Activated T-cell treated with anti-CD3 and anti-CD28 coated beads, Interleukin-2, amount 50 U/mL, for 4 hours (primary cell): ENCODE results near the gene DNAI2. TPM values are rescaled to one million over a fixed set of nuclear protein-coding genes. Genes with fewer than 3 reads are reported as not detected.
"Not testable (repeated sequence)": the region's sequence is repeated elsewhere in the genome, so short reads cannot be mapped to it uniquely, and the experiment has no call there.

Source experiments
- ATAC-seq, 2 donors: fragments of 200-7000 bp; cut with Tn5 transposase; one replicate each; pipeline ENCODE4 v1.10.0; 2021
- DNase-seq: peaks from one replicate; pipeline ENCODE4 v3.0.0-alpha.2; 2020
- H3K27me3 Mint-ChIP-seq: one replicate; pipeline ENCODE4 v1.8.0; 2021; ENCODE audit warnings: low read depth, mixed read lengths
- H3K36me3 Mint-ChIP-seq: one replicate; pipeline ENCODE4 v1.8.0; 2022; ENCODE audit warnings: mixed read lengths; ENCODE audit not compliant: insufficient read depth
- H3K4me1 Mint-ChIP-seq: one replicate; pipeline ENCODE4 v1.8.0; 2021; ENCODE audit warnings: low read depth, mixed read lengths
- H3K4me3 Mint-ChIP-seq: one replicate; pipeline ENCODE4 v1.8.0; 2021; ENCODE audit warnings: mild to moderate bottlenecking, moderate library complexity, mixed read lengths
- H3K9me3 Mint-ChIP-seq: one replicate; pipeline ENCODE4 v1.8.0; 2021; ENCODE audit warnings: mixed read lengths
- total RNA-seq, 3 donors: library from RNA; stranded (reverse); gene quantifications; one replicate each; pipeline ENCODE4 v1.2.1, GENCODE V29; 2021

Gene DNAI2
- total RNA-seq, 3 donors from 2014 or later, result not detected

- peaks cover 4% of the 10 kb centered on the region for H3K36me3 Mint-ChIP-seq
- no peaks in the 10 kb centered on the region for H3K9me3 Mint-ChIP-seq
- ATAC-seq (no peak), DNase-seq (no peak)
- no peak overlapping the region for H3K4me3 Mint-ChIP-seq
- no peaks in the 10 kb centered on the region for H3K4me1 Mint-ChIP-seq
- no peaks in the 10 kb centered on the region for H3K27me3 Mint-ChIP-seq
These were observed 21.0 kb upstream of the DNAI2 start for GRCh38 chr17:74253036-74253435.

- no peak for ATAC-seq
- Mint-ChIP-seq H3K9me3 (no peaks in the 10 kb centered on the region), H3K4me1 (no peaks in the 10 kb centered on the region), H3K4me3 (no peak overlapping the region), H3K36me3 (peaks cover 4% of the 10 kb centered on the region), H3K27me3 (no peaks in the 10 kb centered on the region)
- no peak for DNase-seq
These were observed 16.7 kb upstream of the DNAI2 start for GRCh38 chr17:74257311-74257710.

- H3K4me1 Mint-ChIP-seq, result peaks cover 3% of the 10 kb centered on the region
These were observed 14.1 kb upstream of the DNAI2 start for GRCh38 chr17:74259667-74260524.

GRCh38 chr17:74260525-74260850, 13.5 kb upstream of the DNAI2 start:
- Mint-ChIP-seq H3K9me3 (no peaks in the 10 kb centered on the region), H3K4me3 (no peak overlapping the region), H3K4me1 (peaks cover 3% of the 10 kb centered on the region), H3K27me3 (no peaks in the 10 kb centered on the region), H3K36me3 (no peaks in the 10 kb centered on the region)
- ATAC-seq (no peak), DNase-seq (no peak)

More at GRCh38 chr17:74259667-74260524, 14.1 kb upstream of the DNAI2 start:
- ATAC-seq (no peak), DNase-seq (no peak)
- no peaks in the 10 kb centered on the region for H3K9me3 Mint-ChIP-seq
- no peak overlapping the region for H3K4me3 Mint-ChIP-seq
- no peaks in the 10 kb centered on the region for H3K27me3 Mint-ChIP-seq
- H3K36me3 Mint-ChIP-seq, result no peaks in the 10 kb centered on the region

- H3K4me1 Mint-ChIP-seq, result peaks cover 4% of the 10 kb centered on the region
- H3K36me3 Mint-ChIP-seq, result no peaks in the 10 kb centered on the region
- no peak overlapping the region for H3K4me3 Mint-ChIP-seq
- peaks cover under 1% of the 10 kb centered on the region for H3K27me3 Mint-ChIP-seq
- no peaks in the 10 kb centered on the region for H3K9me3 Mint-ChIP-seq
- ATAC-seq, result no peak
- DNase-seq, result no peak
These were observed 11.4 kb upstream of the DNAI2 start for GRCh38 chr17:74262601-74263000.

- ATAC-seq, H3K9me3 Mint-ChIP-seq, DNase-seq, H3K4me3 Mint-ChIP-seq, H3K36me3 Mint-ChIP-seq, H3K27me3 Mint-ChIP-seq: not testable (repeated sequence)
- peaks cover 13% of the 10 kb centered on the region for H3K4me1 Mint-ChIP-seq
These were observed 7.0 kb upstream of the DNAI2 start for GRCh38 chr17:74267054-74267453.

GRCh38 chr17:74267579-74267978, 6.5 kb upstream of the DNAI2 start:
- H3K9me3 Mint-ChIP-seq, result no peaks in the 10 kb centered on the region
- DNase-seq (no peak), ATAC-seq (no peak)
- no peaks in the 10 kb centered on the region for H3K36me3 Mint-ChIP-seq
- H3K4me3 Mint-ChIP-seq, result no peak overlapping the region
- H3K4me1 Mint-ChIP-seq, result peaks cover 13% of the 10 kb centered on the region
- H3K27me3 Mint-ChIP-seq, result peaks cover 7% of the 10 kb centered on the region

- no peak for DNase-seq
- H3K4me3 Mint-ChIP-seq, result no peak overlapping the region
- ATAC-seq, result no peak
- H3K36me3 Mint-ChIP-seq, result no peaks in the 10 kb centered on the region
- H3K4me1 Mint-ChIP-seq, result peaks cover 14% of the 10 kb centered on the region
- peaks cover 7% of the 10 kb centered on the region for H3K27me3 Mint-ChIP-seq
- no peaks in the 10 kb centered on the region for H3K9me3 Mint-ChIP-seq
These were observed 6.0 kb upstream of the DNAI2 start for GRCh38 chr17:74267987-74268499.

- H3K4me1 Mint-ChIP-seq, result peaks cover 16% of the 10 kb centered on the region
- H3K27me3 Mint-ChIP-seq, result peaks cover 7% of the 10 kb centered on the region
- ATAC-seq, result no peak
- no peak for DNase-seq
- H3K36me3 Mint-ChIP-seq, result no peaks in the 10 kb centered on the region
- no peaks in the 10 kb centered on the region for H3K9me3 Mint-ChIP-seq
- no peak overlapping the region for H3K4me3 Mint-ChIP-seq
These were observed 5.5 kb upstream of the DNAI2 start for GRCh38 chr17:74268558-74268957.

GRCh38 chr17:74270333-74270732, 3.7 kb upstream of the DNAI2 start:
- Mint-ChIP-seq H3K36me3 (no peaks in the 10 kb centered on the region), H3K27me3 (peaks cover 11% of the 10 kb centered on the region), H3K9me3 (no peaks in the 10 kb centered on the region), H3K4me3 (no peak overlapping the region), H3K4me1 (peaks cover 32% of the 10 kb centered on the region)
- no peak for DNase-seq
- ATAC-seq, result no peak

- Mint-ChIP-seq H3K9me3 (no peaks in the 10 kb centered on the region), H3K4me1 (peaks cover 38% of the 10 kb centered on the region), H3K4me3 (no peak overlapping the region), H3K36me3 (no peaks in the 10 kb centered on the region), H3K27me3 (peaks cover 11% of the 10 kb centered on the region)
- ATAC-seq, result no peak
- DNase-seq, result no peak
These were observed 2.8 kb upstream of the DNAI2 start for GRCh38 chr17:74271281-74271680.

- H3K4me3 Mint-ChIP-seq, result no peak overlapping the region
- no peak for ATAC-seq
- no peak for DNase-seq
- H3K4me1 Mint-ChIP-seq, result peaks cover 38% of the 10 kb centered on the region
- no peaks in the 10 kb centered on the region for H3K36me3 Mint-ChIP-seq
- peaks cover 11% of the 10 kb centered on the region for H3K27me3 Mint-ChIP-seq
- no peaks in the 10 kb centered on the region for H3K9me3 Mint-ChIP-seq
These were observed 2.0 kb upstream of the DNAI2 start for GRCh38 chr17:74271901-74272561.

- H3K9me3 Mint-ChIP-seq, result no peaks in the 10 kb centered on the region
- ATAC-seq (no peak), DNase-seq (no peak)
- no peak overlapping the region for H3K4me3 Mint-ChIP-seq
- peaks cover 36% of the 10 kb centered on the region for H3K4me1 Mint-ChIP-seq
- H3K36me3 Mint-ChIP-seq, result no peaks in the 10 kb centered on the region
- H3K27me3 Mint-ChIP-seq, result peaks cover 8% of the 10 kb centered on the region
These were observed 1.3 kb upstream of the DNAI2 start for GRCh38 chr17:74272731-74273201.

- H3K4me1 Mint-ChIP-seq, result peaks cover 36% of the 10 kb centered on the region
- DNase-seq (no peak), ATAC-seq (no peak)
- H3K9me3 Mint-ChIP-seq, result no peaks in the 10 kb centered on the region
- peaks cover 4% of the 10 kb centered on the region for H3K27me3 Mint-ChIP-seq
- H3K4me3 Mint-ChIP-seq, result peak overlapping the region; percentile 79
- H3K36me3 Mint-ChIP-seq, result no peaks in the 10 kb centered on the region
These were observed 791 bp downstream of the DNAI2 start for GRCh38 chr17:74274709-74275340.
